Hepatocyte (in vitro differentiated cells): ENCODE data around the gene ZNF614. TPM values are rescaled to one million over a fixed set of nuclear protein-coding genes. Genes with fewer than 3 reads are reported as not detected.

Source experiments
- DNase-seq: peaks from one replicate; pipeline ENCODE4 v3.0.0-alpha.2; 2016; ENCODE audit warnings: low spot score
- H2AFZ ChIP-seq: fragments of 200-600 bp; sonication (generic); 2 replicates; pipeline ENCODE4 v1.6.0; 2016; ENCODE audit warnings: antibody characterized with exemption, mild to moderate bottlenecking
- H3K27ac ChIP-seq: fragments of 200-600 bp; sonication (generic); 2 replicates; pipeline ENCODE4 v1.5.1; 2016; ENCODE audit warnings: mild to moderate bottlenecking
- H3K27me3 ChIP-seq: fragments of 200-600 bp; sonication (generic); 2 replicates; pipeline ENCODE4 v1.6.1; 2016
- H3K36me3 ChIP-seq: fragments of 200-600 bp; sonication (generic); replicated peaks from 2 replicates; pipeline ENCODE4 v1.5.1; 2016; ENCODE audit warnings: low read depth; ENCODE audit not compliant: insufficient read depth
- H3K4me1 ChIP-seq: fragments of 200-600 bp; sonication (generic); 2 replicates; pipeline ENCODE4 v1.5.1; 2016; ENCODE audit warnings: mild to moderate bottlenecking, moderate library complexity; ENCODE audit not compliant: insufficient read depth
- H3K4me2 ChIP-seq: fragments of 200-600 bp; sonication (generic); 2 replicates; pipeline ENCODE4 v1.6.0; 2016
- H3K4me3 ChIP-seq: fragments of 200-600 bp; sonication (generic); 2 replicates; pipeline ENCODE4 v1.5.1; 2016; ENCODE audit warnings: mild to moderate bottlenecking
- H3K79me2 ChIP-seq: fragments of 200-600 bp; sonication (generic); 2 replicates; pipeline ENCODE4 v1.6.0; 2017; ENCODE audit warnings: mild to moderate bottlenecking
- H3K9me2 ChIP-seq: fragments of 200-600 bp; sonication (generic); replicated peaks from 2 replicates; pipeline ENCODE4 v1.6.0; 2017; ENCODE audit warnings: mild to moderate bottlenecking; ENCODE audit not compliant: insufficient read depth
- H3K9me3 ChIP-seq: fragments of 200-600 bp; sonication (generic); 2 replicates; pipeline ENCODE4 v1.5.1; 2016; ENCODE audit warnings: low read depth, mild to moderate bottlenecking
- H4K20me1 ChIP-seq: fragments of 200-600 bp; sonication (generic); 2 replicates; pipeline ENCODE4 v1.6.0; 2016; ENCODE audit warnings: mild to moderate bottlenecking; ENCODE audit not compliant: insufficient read depth, poor library complexity, severe bottlenecking
- EZH2 ChIP-seq: fragments of 200-600 bp; sonication (generic); IDR thresholded peaks from 2 replicates; pipeline ENCODE4 v1.6.1; 2016; ENCODE audit warnings: antibody characterized with exemption, mild to moderate bottlenecking, borderline replicate concordance
- EZH2phosphoT487 ChIP-seq: fragments of 200-600 bp; sonication (generic); IDR thresholded peaks from one replicate; pipeline ENCODE4 v1.6.1; 2018; ENCODE audit warnings: antibody characterized with exemption, mild to moderate bottlenecking, low read depth, moderate library complexity; ENCODE audit not compliant: unreplicated experiment, severe bottlenecking
- WGBS: methylation state at CpG from one replicate; pipeline ENCODE4 v1.1.6; 2016; ENCODE audit warnings: low lambda C conversion rate; ENCODE audit errors: missing lambda C conversion rate; 5-methylcytosine and 5-hydroxymethylcytosine counted together
- polyA plus RNA-seq: library from polyadenylated mRNA; unstranded; fragments of >200 nt; fragmentation: Nextera tagmentation; extraction: Ambion mirVana; gene quantifications from 2 replicates; pipeline ENCODE4 v1.2.1, GENCODE V29; 2016
- total RNA-seq: library from RNA; depleted of rRNA; stranded (reverse); fragments of >200 nt; gene quantifications from 2 replicates; pipeline ENCODE4 v1.2.3, GENCODE V29; 2014
- TF ChIP-seq, protein P1 (sequence below): fragments of 200-600 bp; sonication (generic); IDR thresholded peaks from 2 replicates; pipeline ENCODE4 v1.5.1; 2016; ENCODE audit warnings: antibody characterized with exemption, mild to moderate bottlenecking; ENCODE audit not compliant: poor library complexity

The ZNF614 gene
- total RNA-seq (10.7 and 10.8 TPM in 2 replicates), polyA plus RNA-seq (4.2 and 5.5 TPM in 2 replicates)

DNA sequence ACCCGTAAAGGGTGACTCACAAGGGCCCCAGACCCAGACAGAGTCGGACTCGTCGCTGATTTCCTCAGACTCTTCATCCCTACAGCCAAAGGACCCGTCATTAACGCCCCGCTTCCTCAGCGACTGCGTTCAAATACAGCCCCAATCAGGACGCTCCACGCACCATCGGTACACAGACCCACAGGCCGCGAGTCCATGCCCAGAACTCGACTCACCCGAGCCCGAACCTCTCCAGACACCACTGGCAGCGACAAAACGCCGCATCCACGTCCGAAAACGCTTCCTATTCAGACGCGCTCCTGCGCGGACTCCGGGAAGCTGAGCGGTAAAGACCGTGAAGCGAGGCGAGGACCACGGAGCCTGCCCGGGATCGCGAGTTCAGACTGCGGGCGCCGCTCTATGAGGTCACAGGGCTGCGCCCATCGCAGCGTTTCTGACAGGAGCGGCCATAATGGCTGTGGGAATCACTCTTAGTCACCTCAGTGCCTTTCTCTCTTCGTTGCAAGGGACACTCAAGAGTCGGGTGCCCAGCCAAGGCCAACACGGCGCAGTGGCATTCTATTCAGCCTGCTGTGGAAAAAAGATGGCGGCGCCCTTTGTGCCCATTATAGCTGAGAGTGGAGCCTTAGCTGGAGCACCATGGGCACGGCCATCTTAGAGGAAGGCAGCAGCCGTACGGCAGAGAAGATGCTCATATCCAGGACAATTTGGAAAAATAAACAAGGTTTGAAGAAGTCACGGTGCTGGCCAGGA lies at the start of gene ZNF614:
Gene ZNF614, minus strand, starts transcription at position 353 of the 753 bp plus-strand sequence. CDS start 2,634 bp downstream, outside the sequence.
- Histone ChIP-seq H3K9me2 (no peaks in the 10 kb centered on the region), H3K9me3 (peaks cover 33% of the 10 kb centered on the region), H3K27ac (peak within 1 kb of the TSS; percentile 98), H3K4me3 (peak within 1 kb of the TSS; percentile 85), H3K4me2 (peak within 1 kb of the TSS; percentile 76), H2AFZ (peak within 1 kb of the TSS; percentile 84), H3K27me3 (no peaks in the 10 kb centered on the region), H3K4me1 (peaks cover 10% of the 10 kb centered on the region), H3K79me2 (peaks cover 43% of the 10 kb centered on the region), H4K20me1 (no peaks in the 10 kb centered on the region), H3K36me3 (peaks cover 4% of the 10 kb centered on the region)
- DNase-seq: peak; percentile 93
- 2% methylated on average over 52 of the region's 53 CpGs for WGBS
- TF ChIP-seq, protein P1, sequence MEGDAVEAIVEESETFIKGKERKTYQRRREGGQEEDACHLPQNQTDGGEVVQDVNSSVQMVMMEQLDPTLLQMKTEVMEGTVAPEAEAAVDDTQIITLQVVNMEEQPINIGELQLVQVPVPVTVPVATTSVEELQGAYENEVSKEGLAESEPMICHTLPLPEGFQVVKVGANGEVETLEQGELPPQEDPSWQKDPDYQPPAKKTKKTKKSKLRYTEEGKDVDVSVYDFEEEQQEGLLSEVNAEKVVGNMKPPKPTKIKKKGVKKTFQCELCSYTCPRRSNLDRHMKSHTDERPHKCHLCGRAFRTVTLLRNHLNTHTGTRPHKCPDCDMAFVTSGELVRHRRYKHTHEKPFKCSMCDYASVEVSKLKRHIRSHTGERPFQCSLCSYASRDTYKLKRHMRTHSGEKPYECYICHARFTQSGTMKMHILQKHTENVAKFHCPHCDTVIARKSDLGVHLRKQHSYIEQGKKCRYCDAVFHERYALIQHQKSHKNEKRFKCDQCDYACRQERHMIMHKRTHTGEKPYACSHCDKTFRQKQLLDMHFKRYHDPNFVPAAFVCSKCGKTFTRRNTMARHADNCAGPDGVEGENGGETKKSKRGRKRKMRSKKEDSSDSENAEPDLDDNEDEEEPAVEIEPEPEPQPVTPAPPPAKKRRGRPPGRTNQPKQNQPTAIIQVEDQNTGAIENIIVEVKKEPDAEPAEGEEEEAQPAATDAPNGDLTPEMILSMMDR: no peak
- TF ChIP-seq EZH2: no peak
- TF ChIP-seq EZH2phosphoT487: no peak

DNA sequence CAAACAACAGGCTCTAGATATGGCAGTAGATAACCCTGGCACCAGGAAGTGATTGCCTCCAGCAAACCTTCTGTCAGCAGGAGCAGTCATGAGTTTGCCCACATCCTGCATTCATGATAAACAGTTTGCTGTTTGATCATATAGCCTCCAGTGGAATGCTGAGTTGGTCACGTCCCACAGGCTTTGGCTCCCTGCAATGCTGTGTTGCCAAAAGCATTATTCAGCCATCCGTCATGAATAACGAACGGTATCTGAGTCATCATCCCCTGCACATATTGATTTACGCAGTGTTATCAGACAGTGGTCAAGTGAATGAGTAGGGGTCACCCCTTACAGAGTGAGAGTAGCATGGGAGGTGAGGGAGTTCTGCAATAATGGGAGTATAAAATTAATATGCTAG lies 42.3 kb upstream of the ZNF614 start:
- Histone ChIP-seq H3K27ac (no peak overlapping the region), H3K4me1 (no peaks in the 10 kb centered on the region), H3K9me3 (peaks cover 74% of the 10 kb centered on the region), H3K4me3 (no peak overlapping the region), H3K9me2 (no peaks in the 10 kb centered on the region), H3K36me3 (peaks cover 25% of the 10 kb centered on the region), H3K4me2 (no peak overlapping the region), H2AFZ (no peak overlapping the region), H3K27me3 (no peaks in the 10 kb centered on the region), H3K79me2 (peaks cover 7% of the 10 kb centered on the region), H4K20me1 (no peaks in the 10 kb centered on the region)
- 94% methylated on average over 5 of the region's 5 CpGs for WGBS
- DNase-seq: no peak
- TF ChIP-seq, protein P1: no peak
- TF ChIP-seq EZH2 (no peak), EZH2phosphoT487 (no peak)

DNA sequence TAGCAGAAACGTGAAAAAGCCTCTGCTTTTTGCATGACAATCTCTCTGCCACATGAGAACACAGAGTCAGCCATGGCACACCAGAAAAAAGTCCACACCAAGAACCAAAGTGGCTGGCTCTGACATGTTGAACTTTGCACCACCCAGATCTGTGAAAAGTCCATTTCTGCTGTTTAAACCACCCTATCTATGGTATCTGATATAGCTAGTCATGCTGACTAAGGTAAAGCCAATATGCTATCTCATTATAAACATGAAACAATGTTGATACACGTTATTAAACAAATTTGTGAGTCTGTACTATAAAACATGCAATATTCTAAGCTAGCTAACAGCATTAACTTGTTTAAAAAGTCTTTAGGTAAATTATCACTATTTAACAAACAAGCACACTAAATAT lies 41.5 kb upstream of the ZNF614 start:
- TF ChIP-seq EZH2: no peak
- TF ChIP-seq, protein P1: no peak
- no peak for TF ChIP-seq EZH2phosphoT487
- H3K9me2 ChIP-seq: no peaks in the 10 kb centered on the region
- H3K27ac ChIP-seq: no peak overlapping the region
- no peak overlapping the region for H3K4me3 ChIP-seq
- no peak overlapping the region for H2AFZ ChIP-seq
- peaks cover 82% of the 10 kb centered on the region for H3K9me3 ChIP-seq
- H3K36me3 ChIP-seq: peaks cover 22% of the 10 kb centered on the region
- H3K79me2 ChIP-seq: peaks cover 7% of the 10 kb centered on the region
- WGBS: 90% methylated on average over 2 of the region's 2 CpGs
- H3K4me2 ChIP-seq: no peak overlapping the region
- H3K27me3 ChIP-seq: no peaks in the 10 kb centered on the region
- no peak for DNase-seq
- H3K4me1 ChIP-seq: no peaks in the 10 kb centered on the region
- no peaks in the 10 kb centered on the region for H4K20me1 ChIP-seq
